ENCODE data around the gene RAD9A.

Gene RAD9A

DNA sequence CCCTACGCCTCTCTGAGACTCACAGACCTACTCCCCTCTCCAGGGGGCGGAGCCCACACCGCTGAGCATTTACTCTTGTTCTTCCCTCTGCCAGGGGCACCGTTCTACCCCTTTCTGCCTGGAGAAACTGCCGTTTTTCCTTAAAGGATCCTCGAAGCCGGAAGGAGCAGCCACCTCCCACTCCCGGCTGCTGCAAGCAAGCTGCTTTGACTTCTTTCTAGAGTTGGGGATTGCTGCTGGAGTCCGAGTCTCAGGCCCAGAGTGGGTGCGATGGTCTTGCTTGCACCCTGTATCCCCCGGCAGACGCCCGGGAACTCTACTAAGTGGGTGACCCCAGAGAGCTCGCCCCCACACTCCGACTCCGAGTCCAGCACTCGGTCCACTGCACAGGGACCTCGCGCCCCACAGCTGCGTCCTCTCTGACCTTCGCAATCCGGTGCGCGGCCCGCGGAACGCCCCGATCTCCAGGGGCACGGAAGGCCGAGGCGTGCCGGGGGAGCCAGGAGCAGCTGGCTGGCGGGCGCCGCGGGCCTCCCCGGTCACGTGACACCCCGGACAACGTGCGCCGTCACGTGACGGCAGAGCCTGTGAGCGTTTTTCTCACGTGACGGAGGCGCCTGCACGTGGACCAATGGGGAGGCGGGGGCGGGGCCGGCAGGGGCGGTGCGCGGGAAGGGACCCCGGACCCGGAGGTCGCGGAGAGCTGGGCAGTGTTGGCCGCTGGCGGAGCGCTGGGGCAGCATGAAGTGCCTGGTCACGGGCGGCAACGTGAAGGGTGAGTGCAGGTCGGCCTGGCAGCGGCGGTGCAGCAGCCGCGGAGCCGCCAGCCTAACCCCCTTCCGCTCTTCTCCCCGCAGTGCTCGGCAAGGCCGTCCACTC is at the start of gene RAD9A:
TSS of gene RAD9A (plus strand) at position 683 of the 879 bp plus-strand sequence. CDS start at position 742, 59 bp downstream.
- peak; percentile 47 for DNase-seq (ENCODE audit: low read depth)
- peak within 1 kb of the TSS; percentile 94 for H3K4me3 ChIP-seq (ENCODE audit: control insufficient read depth, low read depth, low read length)
- TF ChIP-seq, protein P1, sequence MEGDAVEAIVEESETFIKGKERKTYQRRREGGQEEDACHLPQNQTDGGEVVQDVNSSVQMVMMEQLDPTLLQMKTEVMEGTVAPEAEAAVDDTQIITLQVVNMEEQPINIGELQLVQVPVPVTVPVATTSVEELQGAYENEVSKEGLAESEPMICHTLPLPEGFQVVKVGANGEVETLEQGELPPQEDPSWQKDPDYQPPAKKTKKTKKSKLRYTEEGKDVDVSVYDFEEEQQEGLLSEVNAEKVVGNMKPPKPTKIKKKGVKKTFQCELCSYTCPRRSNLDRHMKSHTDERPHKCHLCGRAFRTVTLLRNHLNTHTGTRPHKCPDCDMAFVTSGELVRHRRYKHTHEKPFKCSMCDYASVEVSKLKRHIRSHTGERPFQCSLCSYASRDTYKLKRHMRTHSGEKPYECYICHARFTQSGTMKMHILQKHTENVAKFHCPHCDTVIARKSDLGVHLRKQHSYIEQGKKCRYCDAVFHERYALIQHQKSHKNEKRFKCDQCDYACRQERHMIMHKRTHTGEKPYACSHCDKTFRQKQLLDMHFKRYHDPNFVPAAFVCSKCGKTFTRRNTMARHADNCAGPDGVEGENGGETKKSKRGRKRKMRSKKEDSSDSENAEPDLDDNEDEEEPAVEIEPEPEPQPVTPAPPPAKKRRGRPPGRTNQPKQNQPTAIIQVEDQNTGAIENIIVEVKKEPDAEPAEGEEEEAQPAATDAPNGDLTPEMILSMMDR (IDR thresholded peaks at IDR 0.05; ENCODE audit: control insufficient read depth, insufficient read depth, low read depth, low read length, missing control alignments), result no peak

DNA sequence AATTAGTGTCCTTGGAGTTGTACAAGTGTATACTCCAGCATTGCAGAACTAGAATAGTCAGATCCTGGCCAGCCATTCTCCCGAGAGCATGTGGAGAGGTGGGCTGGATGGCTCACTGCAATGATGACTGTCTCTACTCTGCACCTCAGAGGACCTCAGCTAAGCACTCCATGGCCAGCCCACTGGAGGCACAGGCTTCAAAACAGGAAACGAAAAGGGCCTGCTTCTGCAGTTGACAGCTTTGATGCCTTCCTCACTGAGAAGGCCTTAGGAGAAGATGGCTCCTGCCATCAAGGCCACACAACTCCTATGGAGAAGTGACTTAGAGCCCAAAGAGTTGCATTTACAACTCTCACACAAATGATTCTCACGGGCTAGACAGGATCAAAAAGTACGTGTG is 47.5 kb upstream of the RAD9A start:
- TF ChIP-seq, protein P1 (IDR thresholded peaks at IDR 0.05; ENCODE audit: control insufficient read depth, insufficient read depth, low read depth, low read length, missing control alignments), result no peak
- no peak overlapping the region for H3K4me3 ChIP-seq (ENCODE audit: control insufficient read depth, low read depth, low read length)
- DNase-seq (ENCODE audit: low read depth), result no peak

DNA sequence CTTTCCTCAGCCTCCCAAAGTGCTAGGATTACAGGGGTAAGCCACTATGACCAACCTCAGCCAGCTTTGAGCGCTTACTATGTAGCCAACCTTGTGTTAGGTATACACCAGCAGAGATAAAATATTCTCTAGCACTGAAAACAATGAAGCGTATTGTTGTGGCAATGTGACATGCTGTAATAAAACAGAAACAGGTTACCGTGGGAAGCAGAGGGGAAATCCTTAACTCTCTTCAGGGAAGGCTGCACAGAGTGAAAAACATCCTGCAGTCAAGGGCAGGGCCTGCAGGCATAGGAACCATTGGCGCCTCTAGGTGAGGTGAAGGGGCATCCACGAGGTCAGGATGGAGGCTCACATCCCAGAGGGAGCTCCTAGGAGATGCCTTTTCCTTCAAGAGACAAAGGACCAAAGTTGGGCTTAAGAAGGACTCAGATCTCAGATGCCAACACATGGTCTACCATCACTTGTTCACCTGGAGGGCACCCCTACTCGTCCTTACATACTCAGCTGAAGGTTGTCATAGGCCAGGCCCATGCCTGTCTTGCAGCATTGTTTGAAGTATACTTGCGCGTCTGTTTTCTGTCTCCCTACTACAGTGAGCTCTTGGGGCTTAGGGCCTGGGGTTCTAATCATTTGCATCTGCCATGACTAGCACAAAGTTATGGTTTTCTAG is 46.4 kb upstream of the RAD9A start:
- no peak for DNase-seq (ENCODE audit: low read depth)
- H3K4me3 ChIP-seq (ENCODE audit: control insufficient read depth, low read depth, low read length), result no peak overlapping the region
- TF ChIP-seq, protein P1 (IDR thresholded peaks at IDR 0.05; ENCODE audit: control insufficient read depth, insufficient read depth, low read depth, low read length, missing control alignments), result no peak

DNA sequence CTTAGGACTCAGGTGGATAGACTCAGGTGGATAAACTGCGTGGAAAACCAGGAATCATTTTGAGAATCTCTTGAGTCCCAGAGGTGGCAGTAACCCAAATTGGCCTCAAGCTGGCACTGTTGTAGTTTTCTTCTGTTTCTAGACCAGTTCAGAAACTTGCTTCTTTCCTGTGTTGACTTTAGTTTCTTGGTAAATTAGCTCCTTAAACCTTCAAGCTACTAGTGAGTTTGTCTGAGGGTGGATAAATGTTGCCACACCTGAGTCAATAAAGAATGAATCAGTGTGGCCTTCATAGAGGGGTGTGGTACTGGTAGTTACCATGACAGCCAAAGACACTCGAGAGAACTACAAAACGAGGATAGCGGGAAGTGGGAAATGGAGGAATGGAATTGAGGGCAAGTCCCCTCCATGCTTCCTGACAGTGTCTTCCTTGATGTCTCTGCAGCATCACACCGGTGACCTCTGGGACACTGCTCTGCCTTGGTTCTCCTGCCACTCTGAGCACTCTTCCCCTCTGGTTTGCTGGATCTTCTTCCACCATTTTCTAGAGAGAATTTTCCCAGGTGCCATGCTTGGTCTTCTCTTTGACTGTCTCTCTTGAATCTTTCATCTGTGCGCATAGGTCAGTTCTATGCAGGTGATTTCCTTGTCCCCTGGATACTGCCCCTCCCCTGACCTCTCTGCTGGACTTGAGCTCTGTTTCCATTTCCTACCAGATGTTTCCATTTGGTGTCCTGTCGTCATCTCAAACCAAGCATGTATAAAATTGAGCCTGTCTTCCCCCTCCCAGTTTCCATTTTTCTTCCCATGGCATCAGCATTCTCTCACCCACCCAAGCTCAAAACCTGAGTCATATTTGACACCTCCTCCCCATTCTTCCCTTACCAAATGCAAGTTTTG is 45.6 kb upstream of the RAD9A start:
- TF ChIP-seq, protein P1 (IDR thresholded peaks at IDR 0.05; ENCODE audit: control insufficient read depth, insufficient read depth, low read depth, low read length, missing control alignments), result peak; percentile 86
- DNase-seq (ENCODE audit: low read depth), result peak; percentile 44
- H3K4me3 ChIP-seq (ENCODE audit: control insufficient read depth, low read depth, low read length), result no peak overlapping the region

DNA sequence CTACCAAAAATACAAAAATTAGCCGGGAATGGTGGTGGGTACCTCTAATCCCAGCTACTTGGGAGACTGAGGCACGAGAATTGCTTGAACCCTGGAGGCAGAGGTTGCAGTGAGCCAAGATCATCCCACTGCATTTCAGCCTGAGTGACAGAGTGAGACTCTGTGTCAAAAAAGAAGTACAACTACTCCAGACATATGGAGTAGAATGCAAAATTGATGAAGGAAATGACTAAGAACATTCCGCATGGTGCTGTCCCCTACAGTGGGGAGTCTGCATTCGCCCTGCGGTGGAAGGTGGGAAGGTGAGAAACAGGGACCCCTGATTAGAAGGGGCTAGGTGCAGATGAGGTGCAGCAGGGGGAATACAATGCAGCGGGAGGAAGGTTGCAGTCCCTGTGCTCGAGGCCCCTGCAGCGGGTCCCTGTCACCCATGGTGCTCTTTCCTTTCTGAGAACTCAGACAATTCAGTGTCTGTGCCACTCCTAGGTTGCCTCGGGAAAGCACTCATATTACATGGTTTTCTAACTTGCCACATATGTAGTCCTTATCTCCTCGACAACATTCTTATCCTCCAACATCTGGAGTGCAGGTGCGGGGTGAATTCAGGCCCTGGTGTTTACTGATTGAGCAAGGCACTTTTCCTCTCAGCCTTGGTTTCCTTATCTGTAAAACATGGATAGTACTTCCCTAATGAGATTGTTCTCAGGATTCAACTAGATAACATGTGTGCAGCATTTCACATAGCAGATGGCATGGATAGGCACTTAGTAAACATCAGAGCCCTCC is 43.6 kb upstream of the RAD9A start:
- H3K4me3 ChIP-seq (ENCODE audit: control insufficient read depth, low read depth, low read length), result no peak overlapping the region
- no peak for DNase-seq (ENCODE audit: low read depth)
- TF ChIP-seq, protein P1 (IDR thresholded peaks at IDR 0.05; ENCODE audit: control insufficient read depth, insufficient read depth, low read depth, low read length, missing control alignments), result no peak
